HG02884 (cell line): ENCODE results near the gene C11orf71.

Source experiments
- ATAC-seq: cut with Tn5 transposase; IDR thresholded peaks from one replicate; pipeline ENCODE4 v1.9.1; 2021; ENCODE audit warnings: mild to moderate bottlenecking, moderate library complexity; ENCODE audit not compliant: unreplicated experiment

The C11orf71 gene

DNA sequence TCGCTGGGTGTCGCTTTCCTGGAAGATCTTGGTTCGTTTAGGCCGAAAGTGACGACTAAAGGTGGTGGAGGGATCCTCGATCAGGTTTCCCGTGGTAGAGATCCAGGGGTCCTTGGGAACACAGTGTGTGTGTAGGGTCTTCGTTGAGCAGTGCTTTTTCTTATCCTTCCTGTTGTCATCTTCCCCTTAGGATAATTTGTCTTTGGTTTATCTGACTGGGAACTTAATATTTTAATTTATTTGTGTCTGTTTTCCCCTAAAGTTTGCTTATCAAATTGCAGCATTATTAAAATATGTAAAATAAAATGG is 558 bp upstream of the C11orf71 start:
- no peak for ATAC-seq

DNA sequence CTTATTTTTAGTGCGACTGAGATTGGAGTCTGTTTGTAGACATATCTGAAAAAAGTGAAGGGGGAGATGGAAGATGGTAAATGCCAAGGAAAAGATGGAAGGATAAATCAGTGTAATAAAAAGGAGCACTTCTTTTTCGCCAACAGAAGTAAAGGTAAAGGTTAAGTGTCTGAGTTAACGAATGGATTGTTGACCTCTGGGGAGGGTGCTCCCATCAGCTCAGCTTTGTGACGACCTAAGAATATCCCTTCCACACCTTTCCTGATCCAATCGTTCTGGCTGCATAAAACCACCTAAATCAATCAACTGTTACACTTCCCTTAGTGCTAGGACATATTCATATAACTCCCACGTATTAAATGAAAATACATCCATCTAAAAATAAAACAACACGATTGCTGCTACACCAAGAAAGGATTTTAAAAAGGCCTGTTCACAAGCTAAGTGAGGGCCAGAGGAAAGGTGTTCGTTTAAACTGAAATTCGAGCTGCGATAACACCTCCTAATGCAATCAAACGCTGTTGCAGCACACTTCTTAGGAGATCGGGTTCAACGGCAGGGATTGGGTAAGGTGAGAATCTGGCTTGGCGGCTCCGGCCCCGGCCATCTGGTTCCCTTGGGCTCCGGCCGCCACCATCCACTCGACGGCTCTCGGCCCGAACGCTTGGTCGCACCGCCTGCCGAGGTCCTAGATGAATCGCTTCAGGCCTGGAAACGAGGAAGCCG is 658 bp downstream of the C11orf71 start:
- ATAC-seq: peak; percentile 23

DNA sequence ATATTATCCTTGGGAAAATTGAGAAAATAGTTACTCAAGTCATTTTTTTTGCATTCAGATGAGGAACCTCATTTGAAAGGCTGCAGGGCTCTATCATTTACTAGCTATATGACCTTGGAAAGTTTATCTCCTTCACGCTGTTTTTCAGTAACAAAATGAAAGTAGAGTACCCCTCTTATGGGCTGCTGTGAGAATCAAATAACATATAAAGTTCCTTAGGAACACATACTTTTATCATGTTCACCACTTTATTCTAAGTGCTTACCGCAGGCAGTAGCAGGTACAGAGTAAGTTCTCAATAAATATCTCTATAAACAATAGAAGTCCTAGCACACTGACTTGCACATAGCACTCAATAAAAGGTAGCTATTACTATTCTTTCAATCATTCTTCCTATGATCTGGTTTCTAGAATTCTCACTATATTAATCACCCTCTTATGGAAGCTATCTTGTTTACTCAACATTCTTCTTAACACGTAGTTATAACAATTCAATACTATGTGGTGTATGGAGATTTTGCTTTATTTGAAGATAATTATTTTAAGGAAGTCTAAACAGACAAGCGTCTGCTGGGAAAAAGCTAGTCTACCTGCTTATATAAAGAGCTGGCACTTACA is 1.9 kb downstream of the C11orf71 start:
- ATAC-seq: no peak

DNA sequence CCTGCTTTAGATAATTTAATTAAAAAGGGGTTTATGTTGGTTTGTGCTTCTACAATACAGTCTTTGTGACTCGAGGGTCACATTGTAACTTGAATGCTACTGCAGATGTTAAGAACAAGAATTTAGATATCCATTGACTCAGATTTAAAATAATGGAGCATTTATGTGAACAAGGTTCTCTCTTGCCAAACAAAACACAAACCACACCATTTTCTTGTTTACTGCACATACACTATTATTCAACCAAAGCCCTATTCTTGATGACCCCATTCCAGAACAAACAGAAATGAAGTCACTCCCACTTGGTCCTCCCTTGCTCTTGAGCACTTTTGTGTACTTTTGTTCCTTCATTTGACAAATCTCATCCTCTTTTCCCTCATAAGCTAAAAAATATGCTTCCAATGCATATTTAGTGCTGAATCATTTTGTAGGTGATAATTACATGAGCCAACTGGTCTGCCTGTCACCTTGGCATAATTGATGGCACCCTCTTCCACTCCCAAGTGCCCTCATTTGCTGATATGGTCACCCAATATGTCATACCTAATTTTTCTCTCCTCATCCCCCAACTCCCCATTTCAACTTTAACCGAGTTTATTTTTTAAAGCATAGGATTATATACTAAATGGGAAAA is 2.8 kb downstream of the C11orf71 start:
- no peak for ATAC-seq

DNA sequence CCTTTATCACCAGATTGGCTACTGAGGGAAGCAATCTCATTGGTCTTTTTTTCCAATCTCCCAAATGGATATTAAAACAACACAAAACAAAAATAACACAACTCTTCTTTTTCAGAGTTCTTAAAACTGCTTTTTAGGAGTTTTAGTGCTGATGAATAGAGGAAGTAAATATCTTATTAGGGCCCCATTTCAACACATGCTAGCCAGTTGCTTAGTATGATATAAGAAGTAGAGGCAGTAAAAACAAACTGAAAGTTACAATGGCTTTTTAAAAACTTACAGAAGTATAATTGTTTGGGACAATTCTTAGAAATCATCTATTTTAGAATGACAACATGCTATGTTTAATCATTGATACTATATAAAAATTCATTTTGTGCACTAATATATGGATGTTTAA is 3.4 kb downstream of the C11orf71 start:
- no peak for ATAC-seq

GRCh38 chr11:114395736-114396135 is 4.6 kb downstream of the C11orf71 start:
- ATAC-seq: no peak

GRCh38 chr11:114392735-114393667 is 7.3 kb downstream of the C11orf71 start:
- ATAC-seq: no peak

GRCh38 chr11:114386545-114386944 is 13.8 kb downstream of the C11orf71 start:
- ATAC-seq: no peak

DNA sequence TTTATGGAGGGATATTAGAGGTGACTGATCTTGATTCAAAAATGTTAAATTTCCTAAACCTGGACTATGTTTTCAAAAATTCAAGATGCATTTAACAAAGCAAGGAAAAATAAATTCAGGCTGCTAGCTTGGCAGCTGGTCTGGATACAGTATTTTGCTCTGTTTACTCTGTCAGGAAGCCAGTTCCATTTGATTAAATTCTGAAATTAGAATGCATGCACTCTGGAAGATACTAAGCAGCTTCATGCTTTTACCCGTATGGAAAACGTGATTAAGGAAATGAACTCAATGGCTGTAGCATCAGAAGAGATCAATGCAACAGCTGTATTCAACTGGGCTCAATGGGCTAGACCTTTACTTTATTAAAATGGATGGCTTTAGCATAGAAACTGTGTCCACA is 14.2 kb downstream of the C11orf71 start:
- ATAC-seq: no peak

DNA sequence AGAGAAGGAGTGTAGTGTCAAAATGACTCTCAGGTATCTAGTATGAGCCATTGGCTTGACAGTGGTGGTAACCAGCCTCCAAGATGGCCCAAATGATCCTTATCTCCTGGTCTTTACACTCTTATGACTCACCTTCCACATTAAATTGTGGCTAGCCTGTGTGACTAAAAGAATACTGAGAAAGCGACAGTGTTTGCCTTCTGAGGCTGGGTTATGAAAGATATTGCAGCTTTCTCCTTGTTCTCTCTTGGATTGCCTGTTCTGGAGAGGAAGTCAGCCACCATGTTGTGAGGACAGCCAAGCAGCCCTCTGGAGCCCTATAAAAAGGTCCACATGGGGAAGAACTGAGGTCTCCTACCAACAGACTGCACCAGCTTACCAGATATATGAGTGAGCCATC is 15.8 kb downstream of the C11orf71 start:
- no peak for ATAC-seq

GRCh38 chr11:114382509-114382908 is 17.8 kb downstream of the C11orf71 start:
- no peak for ATAC-seq

DNA sequence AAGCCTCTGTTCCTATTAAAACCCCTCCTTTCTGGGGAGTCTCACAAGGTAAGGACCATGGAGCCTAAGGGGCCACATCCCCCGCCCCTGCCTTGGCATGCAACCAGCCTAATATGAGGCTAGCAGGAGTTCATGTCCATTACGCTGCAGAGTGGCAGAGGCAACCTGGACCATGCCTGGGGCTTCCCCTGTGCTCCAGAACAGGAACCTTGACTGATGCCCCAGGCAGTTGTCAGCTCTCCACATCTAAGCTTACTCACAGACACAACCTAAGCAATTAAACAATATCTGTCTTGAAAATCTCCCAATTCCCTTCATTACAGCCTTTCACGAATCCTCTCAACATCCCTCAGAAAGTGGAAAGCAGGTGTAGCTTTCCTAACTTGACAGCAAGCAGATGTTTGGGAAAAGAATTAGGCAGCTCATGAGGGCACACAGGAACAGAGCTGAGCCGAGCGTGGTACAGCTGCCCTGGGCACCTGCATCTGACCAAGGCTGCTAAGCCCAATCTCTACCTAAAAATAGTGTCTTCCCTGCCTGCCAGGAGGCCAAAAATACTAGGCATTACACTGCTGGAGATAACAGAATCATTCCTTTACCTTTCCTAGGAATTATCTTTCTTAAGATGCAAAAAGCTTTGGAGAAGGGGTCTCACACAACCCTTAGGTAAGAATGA is 20.8 kb downstream of the C11orf71 start:
- no peak for ATAC-seq

DNA sequence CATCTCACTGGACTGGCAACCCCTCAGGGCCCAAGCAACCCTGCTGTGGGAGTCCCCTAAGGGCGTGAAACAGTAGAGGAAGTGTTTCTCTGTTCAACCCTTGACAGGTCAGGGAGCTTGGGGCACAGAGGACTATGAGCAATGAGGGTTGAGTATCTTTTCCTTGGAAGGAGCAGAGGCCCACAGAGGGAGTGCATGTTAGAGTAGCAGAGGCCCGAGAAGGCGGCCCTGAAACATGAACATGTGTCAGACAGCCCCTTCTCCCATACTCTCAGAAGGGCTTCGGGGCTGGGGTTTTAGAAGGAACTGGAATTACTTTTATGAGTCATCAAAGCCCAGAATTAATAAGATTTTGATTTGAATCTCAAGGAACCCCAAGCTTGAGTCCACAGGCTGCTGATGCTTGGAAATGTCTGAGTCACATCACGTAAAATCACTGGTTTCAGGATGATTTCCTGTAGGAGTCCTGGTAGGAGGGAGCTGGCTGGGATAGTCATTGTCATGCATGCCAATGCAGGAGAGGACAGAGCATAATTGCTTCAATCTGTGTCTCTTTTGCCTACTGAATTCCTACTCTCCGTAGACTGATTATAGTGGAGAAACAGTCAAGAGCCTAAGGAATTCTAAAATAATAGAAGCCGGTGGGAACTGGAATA is 22.6 kb downstream of the C11orf71 start:
- no peak for ATAC-seq

GRCh38 chr11:114375052-114375451 is 25.3 kb downstream of the C11orf71 start:
- ATAC-seq: no peak

- no peak for ATAC-seq
These were observed 31.2 kb downstream of the C11orf71 start for GRCh38 chr11:114368918-114369680.

DNA sequence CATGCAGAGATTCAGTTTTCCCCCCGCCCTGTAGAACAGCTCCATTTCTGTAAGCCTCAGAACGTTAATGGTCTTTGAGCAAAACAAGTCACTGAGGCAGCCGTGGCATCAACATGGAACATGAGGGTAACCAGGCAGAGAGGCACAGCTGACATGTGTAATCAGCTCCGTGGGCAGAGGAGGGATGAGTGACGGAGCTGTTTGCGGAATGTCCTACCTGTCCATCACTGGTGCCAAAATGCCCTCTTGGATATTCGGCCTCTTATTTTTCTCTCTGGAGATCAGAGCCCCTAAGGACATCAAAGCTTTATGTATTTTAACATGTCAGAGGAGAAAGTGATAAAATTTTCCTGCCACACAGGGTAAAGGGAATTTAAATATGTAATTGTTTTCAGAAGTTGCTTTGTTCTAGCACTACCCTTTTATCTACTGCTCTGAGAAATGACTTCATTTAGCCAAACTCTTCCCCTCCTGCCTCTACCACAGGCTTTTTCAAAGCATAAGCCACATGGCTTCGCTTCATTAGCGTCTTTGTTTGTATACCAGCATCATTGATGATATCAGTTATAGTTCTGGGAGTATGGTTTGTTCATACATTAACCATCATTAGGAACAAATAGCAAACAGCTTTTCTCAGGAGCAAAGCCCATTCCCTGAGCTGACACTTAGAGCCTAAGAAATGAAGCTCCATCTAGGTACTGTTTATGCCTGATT is 32.9 kb downstream of the C11orf71 start:
- ATAC-seq: no peak

- ATAC-seq: no peak
These were observed 33.7 kb downstream of the C11orf71 start for GRCh38 chr11:114366331-114367243.

- no peak for ATAC-seq
These were observed 37.4 kb downstream of the C11orf71 start for GRCh38 chr11:114362958-114363357.
